Measurements from ENCODE around the gene SREBF1.

DNA sequence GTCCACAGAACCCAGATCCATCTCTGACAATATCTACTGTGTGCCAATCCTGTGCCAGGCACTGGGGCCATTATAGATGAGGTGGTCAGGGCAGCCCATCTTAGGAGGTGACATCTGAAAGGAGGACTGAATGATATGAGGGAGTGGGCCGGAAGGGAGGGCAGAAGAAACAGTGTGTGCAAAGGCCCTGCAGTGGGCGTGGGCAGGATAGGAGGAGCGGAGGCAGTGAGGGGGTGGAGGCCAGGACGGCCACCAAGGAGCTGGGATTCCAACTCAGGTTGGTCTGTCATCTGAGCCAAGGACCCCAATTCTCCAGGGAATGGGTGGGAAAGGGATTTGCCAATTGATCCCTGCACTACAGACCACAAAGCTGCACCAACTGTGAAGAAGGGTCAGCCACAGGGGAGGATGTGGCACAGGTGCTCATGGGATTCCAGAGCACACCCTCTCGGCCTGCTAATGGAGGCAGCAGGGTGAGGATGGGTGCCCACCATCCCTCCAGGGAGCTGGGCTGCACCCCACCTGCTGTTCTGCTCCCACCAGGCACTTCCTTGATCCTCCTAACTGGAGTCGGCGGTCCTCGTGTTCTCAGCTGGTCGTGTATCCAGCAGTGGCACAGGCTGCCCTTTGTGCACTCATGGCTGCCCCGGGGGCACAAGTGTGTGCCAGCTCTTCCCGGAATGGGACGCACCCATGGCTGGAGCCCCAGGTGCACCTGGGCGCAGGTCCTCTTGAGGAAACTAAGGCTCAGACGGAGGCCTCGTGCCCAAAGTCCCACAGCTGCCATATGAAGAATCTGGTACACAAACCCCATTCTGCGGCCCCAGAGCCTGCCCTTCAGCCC is 9.6 kb downstream of the SREBF1 start:
- TF ChIP-seq, protein P1, sequence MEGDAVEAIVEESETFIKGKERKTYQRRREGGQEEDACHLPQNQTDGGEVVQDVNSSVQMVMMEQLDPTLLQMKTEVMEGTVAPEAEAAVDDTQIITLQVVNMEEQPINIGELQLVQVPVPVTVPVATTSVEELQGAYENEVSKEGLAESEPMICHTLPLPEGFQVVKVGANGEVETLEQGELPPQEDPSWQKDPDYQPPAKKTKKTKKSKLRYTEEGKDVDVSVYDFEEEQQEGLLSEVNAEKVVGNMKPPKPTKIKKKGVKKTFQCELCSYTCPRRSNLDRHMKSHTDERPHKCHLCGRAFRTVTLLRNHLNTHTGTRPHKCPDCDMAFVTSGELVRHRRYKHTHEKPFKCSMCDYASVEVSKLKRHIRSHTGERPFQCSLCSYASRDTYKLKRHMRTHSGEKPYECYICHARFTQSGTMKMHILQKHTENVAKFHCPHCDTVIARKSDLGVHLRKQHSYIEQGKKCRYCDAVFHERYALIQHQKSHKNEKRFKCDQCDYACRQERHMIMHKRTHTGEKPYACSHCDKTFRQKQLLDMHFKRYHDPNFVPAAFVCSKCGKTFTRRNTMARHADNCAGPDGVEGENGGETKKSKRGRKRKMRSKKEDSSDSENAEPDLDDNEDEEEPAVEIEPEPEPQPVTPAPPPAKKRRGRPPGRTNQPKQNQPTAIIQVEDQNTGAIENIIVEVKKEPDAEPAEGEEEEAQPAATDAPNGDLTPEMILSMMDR (IDR thresholded peaks at IDR 0.05; ENCODE audit: control extremely low read depth in 1 of 3, insufficient read depth in 1 of 3, low read depth in 1 of 3, low read length in 3 of 3): no peak
- TF ChIP-seq TAF1 (IDR thresholded peaks at IDR 0.05; ENCODE audit: low read depth, low read length): no peak
- TF ChIP-seq RFX5 (IDR thresholded peaks at IDR 0.05; ENCODE audit: borderline replicate concordance, low read depth, low read length): no peak
- no peak for TF ChIP-seq SIN3A (conservative IDR thresholded peaks at IDR 0.05 in 1 of 2, IDR thresholded peaks at IDR 0.05 in 1 of 2; ENCODE audit: low read depth in 1 of 2, low read length in 2 of 2)
- TF ChIP-seq POU5F1 (IDR thresholded peaks at IDR 0.05; ENCODE audit: low read depth, low read length): no peak
- no peak for TF ChIP-seq CBX8 (IDR thresholded peaks at IDR 0.05; ENCODE audit: borderline replicate concordance, low read depth, low read length)
- no peak; a peak in 1 of 3 replicates for TF ChIP-seq POLR2A (IDR thresholded peaks at IDR 0.05; ENCODE audit: control extremely low read depth in 1 of 2, low read depth in 2 of 2, low read length in 2 of 2)
- TF ChIP-seq EZH2 (IDR thresholded peaks at IDR 0.05; ENCODE audit: low read depth, low read length, severe bottlenecking): no peak
- TF ChIP-seq SP1 (IDR thresholded peaks at IDR 0.05; ENCODE audit: low read depth, low read length): no peak
- no peak for TF ChIP-seq HDAC2 (IDR thresholded peaks at IDR 0.05; ENCODE audit: borderline replicate concordance in 1 of 2, low read depth in 2 of 2, low read length in 2 of 2)
- no peak for TF ChIP-seq CEBPB (IDR thresholded peaks at IDR 0.05; ENCODE audit: low read depth, low read length)
- TF ChIP-seq GTF2F1 (IDR thresholded peaks at IDR 0.05; ENCODE audit: borderline replicate concordance, low read depth, low read length): no peak
- TF ChIP-seq RAD21 (IDR thresholded peaks at IDR 0.05 in 1 of 2, conservative IDR thresholded peaks at IDR 0.05 in 1 of 2; ENCODE audit: low read depth in 2 of 2, low read length in 2 of 2): no peak
